SU-DHL-6 (cell line): ENCODE measurements around the gene DUSP9.

Experiments used
- EZH2phosphoT487 ChIP-seq: fragments of 200-600 bp; sonication (generic), shearing (Covaris generic); conservative IDR thresholded peaks from 2 replicates; pipeline ENCODE4 v1.6.1; 2018; ENCODE audit warnings: mild to moderate bottlenecking, antibody characterized with exemption, low read length, moderate library complexity, mixed read lengths
- TF ChIP-seq, protein P1 (sequence below): fragments of 200-600 bp; sonication (generic); IDR thresholded peaks from one replicate; pipeline ENCODE4 v1.5.1; 2017; ENCODE audit warnings: antibody characterized with exemption, mild to moderate bottlenecking, low read length, moderate library complexity; ENCODE audit not compliant: insufficient read depth, poor library complexity, severe bottlenecking

DNA sequence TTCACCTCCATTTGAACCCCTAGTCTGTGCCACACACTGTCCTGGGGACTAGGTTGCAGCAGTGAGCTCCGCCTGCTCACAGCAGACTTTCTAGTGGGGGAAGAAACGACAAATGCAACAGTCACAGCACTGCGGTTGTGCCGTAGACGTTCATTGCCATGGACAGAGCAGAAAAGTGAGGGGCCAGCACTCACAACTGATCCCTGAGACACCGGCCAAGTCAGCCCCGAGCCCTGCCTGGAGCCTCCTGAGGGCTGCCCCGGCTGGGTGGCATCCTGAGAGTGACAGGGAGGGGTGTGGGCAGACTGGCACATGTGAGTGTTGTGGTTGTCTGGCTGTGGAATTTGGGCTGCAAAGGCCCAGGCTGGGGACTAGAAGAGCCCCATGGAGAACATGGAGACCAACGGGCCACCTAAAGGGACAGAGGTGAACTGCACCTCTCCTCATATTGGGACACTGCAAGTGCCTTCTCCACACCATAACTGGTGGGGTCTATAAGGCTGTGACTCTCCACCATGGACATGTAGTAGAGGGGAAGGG, 4.6 kb downstream of the DUSP9 start:
- TF ChIP-seq EZH2phosphoT487: no peak
- TF ChIP-seq, protein P1, sequence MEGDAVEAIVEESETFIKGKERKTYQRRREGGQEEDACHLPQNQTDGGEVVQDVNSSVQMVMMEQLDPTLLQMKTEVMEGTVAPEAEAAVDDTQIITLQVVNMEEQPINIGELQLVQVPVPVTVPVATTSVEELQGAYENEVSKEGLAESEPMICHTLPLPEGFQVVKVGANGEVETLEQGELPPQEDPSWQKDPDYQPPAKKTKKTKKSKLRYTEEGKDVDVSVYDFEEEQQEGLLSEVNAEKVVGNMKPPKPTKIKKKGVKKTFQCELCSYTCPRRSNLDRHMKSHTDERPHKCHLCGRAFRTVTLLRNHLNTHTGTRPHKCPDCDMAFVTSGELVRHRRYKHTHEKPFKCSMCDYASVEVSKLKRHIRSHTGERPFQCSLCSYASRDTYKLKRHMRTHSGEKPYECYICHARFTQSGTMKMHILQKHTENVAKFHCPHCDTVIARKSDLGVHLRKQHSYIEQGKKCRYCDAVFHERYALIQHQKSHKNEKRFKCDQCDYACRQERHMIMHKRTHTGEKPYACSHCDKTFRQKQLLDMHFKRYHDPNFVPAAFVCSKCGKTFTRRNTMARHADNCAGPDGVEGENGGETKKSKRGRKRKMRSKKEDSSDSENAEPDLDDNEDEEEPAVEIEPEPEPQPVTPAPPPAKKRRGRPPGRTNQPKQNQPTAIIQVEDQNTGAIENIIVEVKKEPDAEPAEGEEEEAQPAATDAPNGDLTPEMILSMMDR: no peak
